ENCODE measurements around the gene OCA2. TPM values are rescaled to one million over a fixed set of nuclear protein-coding genes. Genes with fewer than 3 reads are reported as not detected.

OCA2 gene
- total and polyA plus RNA-seq, 2 donors, result 0.30 to 3.0 TPM

DNA sequence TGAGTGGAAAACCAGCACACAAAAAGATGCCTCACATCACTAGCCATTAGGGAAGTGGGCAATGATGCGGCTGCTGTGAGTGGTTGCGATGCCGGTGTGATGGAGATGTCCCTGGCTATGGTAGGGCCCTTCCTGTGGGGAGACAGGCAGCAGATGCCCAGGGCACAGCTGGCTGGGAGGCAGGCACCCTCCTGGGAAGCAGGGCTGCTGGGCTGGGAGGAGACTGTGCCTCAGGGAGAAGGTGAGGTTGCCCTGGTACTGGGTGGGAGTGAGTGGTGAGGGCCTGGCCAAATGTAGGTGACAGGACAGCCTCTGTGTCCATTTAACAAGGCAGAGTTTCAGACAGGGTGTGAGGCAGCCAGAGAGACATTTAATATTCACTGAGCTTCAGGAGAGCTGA is 335.6 kb downstream of the OCA2 start:
- H3K36me3 ChIP-seq (ENCODE audit: insufficient read depth), result no peaks in the 10 kb centered on the region
- WGBS, result 98% methylated on average over 3 of the region's 3 CpGs
- H3K4me3 ChIP-seq (ENCODE audit: low read depth, low read length), result no peak overlapping the region
- H3K4me1 ChIP-seq (ENCODE audit: insufficient read depth), result no peaks in the 10 kb centered on the region
- DNase-seq (ENCODE audit: extremely low spot score), result no peak
- no peak overlapping the region for H3K27ac ChIP-seq (ENCODE audit: low read depth)

DNA sequence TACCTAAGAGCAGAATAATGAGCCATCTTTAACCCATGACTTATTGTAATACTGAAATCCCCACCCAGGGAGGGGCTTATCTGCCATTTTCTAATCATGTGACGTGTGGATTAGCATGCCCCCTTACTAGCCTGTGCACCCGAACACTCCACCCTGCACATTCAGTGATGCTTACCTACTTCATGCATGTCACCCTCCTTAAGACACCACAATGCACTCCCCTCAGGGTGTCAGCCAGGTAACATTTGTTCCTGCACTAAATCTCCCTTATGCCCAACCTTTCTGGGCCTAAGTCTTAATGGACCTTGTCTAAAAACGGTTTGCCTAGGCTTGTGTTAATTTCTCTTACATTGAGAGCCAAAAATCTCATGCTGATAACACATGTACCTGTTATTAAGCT is 336.6 kb downstream of the OCA2 start:
- no peaks in the 10 kb centered on the region for H3K4me1 ChIP-seq (ENCODE audit: insufficient read depth)
- H3K36me3 ChIP-seq (ENCODE audit: insufficient read depth), result no peaks in the 10 kb centered on the region
- 87% methylated on average over 3 of the region's 3 CpGs for WGBS
- H3K4me3 ChIP-seq (ENCODE audit: low read depth, low read length), result no peak overlapping the region
- no peak overlapping the region for H3K27ac ChIP-seq (ENCODE audit: low read depth)
- DNase-seq (ENCODE audit: extremely low spot score), result no peak

GRCh38 chr15:27757052-27757451 is 342.1 kb downstream of the OCA2 start:
- WGBS, result 52% methylated on average over 1 of the region's 1 CpG
- H3K36me3 ChIP-seq (ENCODE audit: insufficient read depth), result no peaks in the 10 kb centered on the region
- no peak overlapping the region for H3K27ac ChIP-seq (ENCODE audit: low read depth)
- no peak overlapping the region for H3K4me3 ChIP-seq (ENCODE audit: low read depth, low read length)
- no peaks in the 10 kb centered on the region for H3K4me1 ChIP-seq (ENCODE audit: insufficient read depth)
- no peak for DNase-seq (ENCODE audit: extremely low spot score)

- no peak overlapping the region for H3K27ac ChIP-seq (ENCODE audit: low read depth)
- no peaks in the 10 kb centered on the region for H3K36me3 ChIP-seq (ENCODE audit: insufficient read depth)
- H3K4me3 ChIP-seq (ENCODE audit: low read depth, low read length), result no peak overlapping the region
- no peaks in the 10 kb centered on the region for H3K4me1 ChIP-seq (ENCODE audit: insufficient read depth)
- 74% methylated on average over 4 of the region's 4 CpGs for WGBS
- no peak for DNase-seq (ENCODE audit: extremely low spot score)
These were observed 346.4 kb downstream of the OCA2 start for GRCh38 chr15:27752691-27753090.

DNA sequence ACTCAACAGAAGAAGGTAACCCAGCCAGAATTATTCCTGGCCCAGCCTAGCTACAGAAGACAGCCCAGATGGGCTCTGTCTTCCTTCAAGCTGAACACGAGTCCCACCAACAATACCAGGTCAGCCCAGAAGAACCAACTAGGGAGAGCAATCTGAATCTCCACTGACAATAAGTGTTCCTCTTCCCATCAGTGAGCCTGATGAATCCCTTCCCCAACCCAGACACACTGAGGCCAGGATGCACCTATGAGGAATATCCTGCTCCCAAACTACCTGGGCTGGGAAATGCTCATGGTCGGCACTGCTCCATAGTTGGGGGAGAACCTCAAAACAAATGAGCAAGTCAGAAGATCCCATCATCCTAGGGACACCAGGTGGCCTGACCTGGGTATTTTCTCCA is 351.1 kb downstream of the OCA2 start:
- no peak overlapping the region for H3K4me3 ChIP-seq (ENCODE audit: low read depth, low read length)
- H3K4me1 ChIP-seq (ENCODE audit: insufficient read depth), result no peaks in the 10 kb centered on the region
- 93% methylated on average over 2 of the region's 2 CpGs for WGBS
- no peak overlapping the region for H3K27ac ChIP-seq (ENCODE audit: low read depth)
- H3K36me3 ChIP-seq (ENCODE audit: insufficient read depth), result no peaks in the 10 kb centered on the region
- DNase-seq (ENCODE audit: extremely low spot score), result no peak

DNA sequence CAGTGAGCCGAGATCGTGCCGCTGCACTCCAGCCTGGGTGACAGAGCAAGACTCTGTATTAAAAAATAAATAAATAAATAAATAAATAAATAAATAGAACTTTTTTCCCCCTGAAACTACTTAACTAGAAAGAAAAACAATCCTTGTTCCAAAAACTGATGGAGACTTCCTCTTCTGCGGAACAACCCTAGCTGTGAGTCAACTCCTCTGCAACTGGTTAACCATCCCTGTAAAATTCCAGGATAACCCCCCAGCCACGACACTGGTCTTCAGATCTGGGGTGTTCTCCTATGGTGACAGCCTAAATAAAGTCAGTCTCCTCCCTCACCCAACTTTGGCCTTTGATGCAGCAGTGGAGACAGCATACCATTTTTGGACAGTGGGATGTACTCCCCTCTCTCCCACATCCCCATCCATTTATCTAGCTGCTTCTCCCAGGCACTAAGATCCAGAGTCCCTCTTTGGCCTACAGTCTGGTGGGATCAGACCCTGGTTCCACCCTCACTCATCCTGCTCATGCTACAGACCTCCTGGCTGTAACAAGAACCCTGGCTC is 352.6 kb downstream of the OCA2 start:
- Histone ChIP-seq H3K4me3 (ENCODE audit: low read depth, low read length) (no peak overlapping the region), H3K36me3 (ENCODE audit: insufficient read depth) (no peaks in the 10 kb centered on the region), H3K4me1 (ENCODE audit: insufficient read depth) (no peaks in the 10 kb centered on the region), H3K27ac (ENCODE audit: low read depth) (no peak overlapping the region)
- DNase-seq (ENCODE audit: extremely low spot score), result no peak
- 92% methylated on average over 5 of the region's 5 CpGs for WGBS

DNA sequence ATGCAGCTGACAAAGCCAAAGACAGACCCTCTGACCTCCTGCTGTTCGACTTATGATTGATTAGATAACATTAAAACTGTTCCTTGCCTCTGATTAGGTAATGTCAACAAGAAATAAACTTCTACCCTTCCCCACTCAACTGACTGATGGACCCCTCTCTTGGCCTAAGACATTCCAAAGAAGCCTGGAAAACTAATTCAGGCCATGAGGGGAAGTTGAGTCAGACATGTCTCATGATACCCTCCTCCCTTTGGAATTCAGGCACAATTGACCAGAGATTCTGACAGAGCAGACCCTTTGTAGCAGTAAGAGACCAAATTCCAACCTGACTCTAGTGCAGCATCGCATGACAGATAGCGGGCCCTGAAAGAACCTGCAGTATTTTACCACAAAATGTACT is 354.5 kb downstream of the OCA2 start:
- no peak for DNase-seq (ENCODE audit: extremely low spot score)
- Histone ChIP-seq H3K4me1 (ENCODE audit: insufficient read depth) (no peaks in the 10 kb centered on the region), H3K27ac (ENCODE audit: low read depth) (no peak overlapping the region), H3K4me3 (ENCODE audit: low read depth, low read length) (no peak overlapping the region), H3K36me3 (ENCODE audit: insufficient read depth) (no peaks in the 10 kb centered on the region)
- WGBS, result 74% methylated on average over 3 of the region's 3 CpGs

DNA sequence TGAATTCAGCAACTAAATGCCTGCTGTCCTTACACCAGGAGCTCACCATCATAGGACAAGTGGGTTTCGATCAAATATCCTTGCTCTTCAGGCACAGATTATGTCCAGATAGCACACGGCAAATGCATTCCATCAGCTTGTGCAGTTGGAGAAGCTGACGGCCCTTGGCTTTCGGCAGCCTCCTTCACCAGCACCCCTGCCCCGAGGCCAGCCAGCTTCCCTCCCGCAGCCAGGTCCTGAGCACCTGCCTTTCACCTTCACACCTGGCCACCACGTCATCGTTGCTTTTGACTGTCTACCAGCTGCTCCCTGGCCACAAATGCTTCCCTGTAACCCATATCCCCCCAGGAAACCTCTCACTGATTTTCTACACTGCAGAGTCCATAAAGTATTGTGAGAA is 355.5 kb downstream of the OCA2 start:
- Histone ChIP-seq H3K36me3 (ENCODE audit: insufficient read depth) (no peaks in the 10 kb centered on the region), H3K4me1 (ENCODE audit: insufficient read depth) (no peaks in the 10 kb centered on the region), H3K4me3 (ENCODE audit: low read depth, low read length) (no peak overlapping the region), H3K27ac (ENCODE audit: low read depth) (no peak overlapping the region)
- DNase-seq (ENCODE audit: extremely low spot score), result no peak
- WGBS, result 94% methylated on average over 8 of the region's 8 CpGs

GRCh38 chr15:27742751-27743477 is 356.2 kb downstream of the OCA2 start:
- 84% methylated on average over 16 of the region's 16 CpGs for WGBS
- Histone ChIP-seq H3K27ac (ENCODE audit: low read depth) (no peak overlapping the region), H3K36me3 (ENCODE audit: insufficient read depth) (no peaks in the 10 kb centered on the region), H3K4me3 (ENCODE audit: low read depth, low read length) (no peak overlapping the region), H3K4me1 (ENCODE audit: insufficient read depth) (no peaks in the 10 kb centered on the region)
- no peak for DNase-seq (ENCODE audit: extremely low spot score)

GRCh38 chr15:27741226-27741860 is 357.8 kb downstream of the OCA2 start:
- Histone ChIP-seq H3K27ac (ENCODE audit: low read depth) (no peak overlapping the region), H3K4me3 (ENCODE audit: low read depth, low read length) (no peak overlapping the region), H3K4me1 (ENCODE audit: insufficient read depth) (no peaks in the 10 kb centered on the region), H3K36me3 (ENCODE audit: insufficient read depth) (no peaks in the 10 kb centered on the region)
- WGBS, result 70% methylated on average over 8 of the region's 8 CpGs
- DNase-seq (ENCODE audit: extremely low spot score), result peak; percentile 10

DNA sequence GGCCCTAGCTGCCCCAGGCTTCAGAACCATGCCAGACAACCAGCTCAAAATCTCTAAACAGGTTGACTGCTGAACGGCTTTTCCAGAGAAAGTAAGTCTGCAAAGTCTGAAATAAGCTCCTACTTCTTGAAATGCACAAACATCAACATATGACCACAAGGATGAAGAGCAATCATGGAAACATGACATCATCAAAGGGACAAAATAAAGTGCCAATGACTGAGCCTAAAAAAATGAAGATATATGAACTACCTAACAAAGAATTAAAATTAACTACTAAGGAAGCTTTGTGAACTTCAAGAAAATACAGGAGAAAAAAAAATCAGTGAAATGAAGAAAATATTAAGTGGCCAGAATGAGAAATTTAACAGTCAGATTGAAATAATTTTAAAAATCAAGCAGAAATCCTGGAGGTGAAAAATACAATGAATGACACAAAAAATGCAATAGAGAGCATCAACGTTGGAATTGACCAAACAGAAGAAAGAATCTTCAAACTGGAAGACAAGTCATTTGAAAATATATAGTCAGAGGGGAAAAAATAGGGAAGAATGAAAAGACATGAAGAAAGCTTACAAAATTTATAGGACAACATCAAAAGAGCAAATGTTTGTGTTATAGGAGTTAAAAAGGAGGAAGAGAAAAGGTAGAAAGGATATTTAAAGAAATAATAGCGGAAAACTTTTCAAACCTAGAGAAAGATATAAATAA is 364.2 kb downstream of the OCA2 start:
- 78% methylated on average over 3 of the region's 3 CpGs for WGBS
- H3K27ac ChIP-seq (ENCODE audit: low read depth), result no peak overlapping the region
- H3K36me3 ChIP-seq (ENCODE audit: insufficient read depth), result no peaks in the 10 kb centered on the region
- H3K4me1 ChIP-seq (ENCODE audit: insufficient read depth), result no peaks in the 10 kb centered on the region
- no peak for DNase-seq (ENCODE audit: extremely low spot score)
- H3K4me3 ChIP-seq (ENCODE audit: low read depth, low read length), result no peak overlapping the region

DNA sequence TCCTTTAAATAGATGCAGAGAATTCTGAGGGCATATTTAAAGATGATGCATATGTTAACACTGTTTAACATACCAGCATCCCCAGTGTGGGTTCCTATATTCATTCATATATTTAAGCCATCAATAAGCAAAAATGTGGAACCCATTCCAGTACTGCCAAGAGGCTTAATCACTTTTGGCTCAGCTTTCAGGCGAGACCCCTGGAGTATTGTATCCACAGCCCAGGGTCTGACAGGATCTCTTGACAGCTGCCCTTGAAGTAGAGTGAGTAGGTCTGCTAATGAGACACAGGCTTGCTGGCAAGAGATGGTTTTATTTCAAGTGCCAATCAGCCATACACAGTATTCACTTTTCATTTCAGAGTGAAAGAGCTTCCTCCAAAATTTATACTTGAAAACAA is 367.3 kb downstream of the OCA2 start:
- Histone ChIP-seq H3K4me1 (ENCODE audit: insufficient read depth) (no peaks in the 10 kb centered on the region), H3K36me3 (ENCODE audit: insufficient read depth) (no peaks in the 10 kb centered on the region), H3K4me3 (ENCODE audit: low read depth, low read length) (no peak overlapping the region), H3K27ac (ENCODE audit: low read depth) (no peak overlapping the region)
- 65% methylated on average over 1 of the region's 1 CpG for WGBS
- no peak for DNase-seq (ENCODE audit: extremely low spot score)

DNA sequence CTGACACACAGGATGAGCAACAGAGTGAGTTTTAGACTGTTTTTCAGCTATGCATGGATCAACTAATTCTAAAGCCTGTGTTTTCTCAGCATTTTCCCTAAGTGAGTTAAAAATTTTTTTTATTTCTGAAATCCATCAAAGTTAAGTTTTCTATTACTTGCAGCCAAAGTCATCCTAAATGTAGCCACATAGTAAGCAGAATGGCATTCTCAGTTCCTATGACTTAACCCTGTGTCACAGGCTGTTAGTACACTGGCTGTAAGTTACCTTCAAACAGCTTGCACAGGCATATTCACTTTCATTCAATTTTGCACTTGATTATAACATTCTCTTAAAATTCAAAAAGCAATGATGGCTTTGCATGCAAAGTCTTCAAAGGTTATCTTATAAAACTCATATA is 368.2 kb downstream of the OCA2 start:
- DNase-seq (ENCODE audit: extremely low spot score), result no peak
- H3K36me3 ChIP-seq (ENCODE audit: insufficient read depth), result no peaks in the 10 kb centered on the region
- H3K4me3 ChIP-seq (ENCODE audit: low read depth, low read length), result no peak overlapping the region
- H3K27ac ChIP-seq (ENCODE audit: low read depth), result no peak overlapping the region
- no peaks in the 10 kb centered on the region for H3K4me1 ChIP-seq (ENCODE audit: insufficient read depth)

GRCh38 chr15:27725731-27726130 is 373.4 kb downstream of the OCA2 start:
- no peak overlapping the region for H3K4me3 ChIP-seq (ENCODE audit: low read depth, low read length)

More at GRCh38 chr15:27725731-27726130, 373.4 kb downstream of the OCA2 start:
- DNase-seq (ENCODE audit: extremely low spot score), result no peak
- Histone ChIP-seq H3K27ac (ENCODE audit: low read depth) (no peak overlapping the region), H3K36me3 (ENCODE audit: insufficient read depth) (no peaks in the 10 kb centered on the region), H3K4me1 (ENCODE audit: insufficient read depth) (no peaks in the 10 kb centered on the region)
- WGBS, result 81% methylated on average over 3 of the region's 3 CpGs

All from urinary bladder (tissue), 4 donors.